M059J (cell line): ENCODE data around the gene CARD10. TPM values are rescaled to one million over a fixed set of nuclear protein-coding genes. Genes with fewer than 3 reads are reported as not detected.
A peak's percentile ranks its signal among the peaks of the same experiment; 100 is the strongest.

ENCODE experiments used
- DNase-seq: peaks from one replicate; pipeline ENCODE4 v3.0.0-alpha.2; 2012; ENCODE audit warnings: low read depth
- total RNA-seq: library from RNA; depleted of rRNA; stranded (reverse); fragments of >200 nt; shearing (Covaris generic); gene quantifications from 2 replicates; pipeline ENCODE4 v1.2.3, GENCODE V29; 2014; rRNA removed

The CARD10 gene, protein sequence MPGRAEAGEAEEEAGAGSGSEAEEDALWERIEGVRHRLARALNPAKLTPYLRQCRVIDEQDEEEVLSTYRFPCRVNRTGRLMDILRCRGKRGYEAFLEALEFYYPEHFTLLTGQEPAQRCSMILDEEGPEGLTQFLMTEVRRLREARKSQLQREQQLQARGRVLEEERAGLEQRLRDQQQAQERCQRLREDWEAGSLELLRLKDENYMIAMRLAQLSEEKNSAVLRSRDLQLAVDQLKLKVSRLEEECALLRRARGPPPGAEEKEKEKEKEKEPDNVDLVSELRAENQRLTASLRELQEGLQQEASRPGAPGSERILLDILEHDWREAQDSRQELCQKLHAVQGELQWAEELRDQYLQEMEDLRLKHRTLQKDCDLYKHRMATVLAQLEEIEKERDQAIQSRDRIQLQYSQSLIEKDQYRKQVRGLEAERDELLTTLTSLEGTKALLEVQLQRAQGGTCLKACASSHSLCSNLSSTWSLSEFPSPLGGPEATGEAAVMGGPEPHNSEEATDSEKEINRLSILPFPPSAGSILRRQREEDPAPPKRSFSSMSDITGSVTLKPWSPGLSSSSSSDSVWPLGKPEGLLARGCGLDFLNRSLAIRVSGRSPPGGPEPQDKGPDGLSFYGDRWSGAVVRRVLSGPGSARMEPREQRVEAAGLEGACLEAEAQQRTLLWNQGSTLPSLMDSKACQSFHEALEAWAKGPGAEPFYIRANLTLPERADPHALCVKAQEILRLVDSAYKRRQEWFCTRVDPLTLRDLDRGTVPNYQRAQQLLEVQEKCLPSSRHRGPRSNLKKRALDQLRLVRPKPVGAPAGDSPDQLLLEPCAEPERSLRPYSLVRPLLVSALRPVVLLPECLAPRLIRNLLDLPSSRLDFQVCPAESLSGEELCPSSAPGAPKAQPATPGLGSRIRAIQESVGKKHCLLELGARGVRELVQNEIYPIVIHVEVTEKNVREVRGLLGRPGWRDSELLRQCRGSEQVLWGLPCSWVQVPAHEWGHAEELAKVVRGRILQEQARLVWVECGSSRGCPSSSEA
- total RNA-seq = 8.3 and 10.6 TPM in 2 replicates

DNA sequence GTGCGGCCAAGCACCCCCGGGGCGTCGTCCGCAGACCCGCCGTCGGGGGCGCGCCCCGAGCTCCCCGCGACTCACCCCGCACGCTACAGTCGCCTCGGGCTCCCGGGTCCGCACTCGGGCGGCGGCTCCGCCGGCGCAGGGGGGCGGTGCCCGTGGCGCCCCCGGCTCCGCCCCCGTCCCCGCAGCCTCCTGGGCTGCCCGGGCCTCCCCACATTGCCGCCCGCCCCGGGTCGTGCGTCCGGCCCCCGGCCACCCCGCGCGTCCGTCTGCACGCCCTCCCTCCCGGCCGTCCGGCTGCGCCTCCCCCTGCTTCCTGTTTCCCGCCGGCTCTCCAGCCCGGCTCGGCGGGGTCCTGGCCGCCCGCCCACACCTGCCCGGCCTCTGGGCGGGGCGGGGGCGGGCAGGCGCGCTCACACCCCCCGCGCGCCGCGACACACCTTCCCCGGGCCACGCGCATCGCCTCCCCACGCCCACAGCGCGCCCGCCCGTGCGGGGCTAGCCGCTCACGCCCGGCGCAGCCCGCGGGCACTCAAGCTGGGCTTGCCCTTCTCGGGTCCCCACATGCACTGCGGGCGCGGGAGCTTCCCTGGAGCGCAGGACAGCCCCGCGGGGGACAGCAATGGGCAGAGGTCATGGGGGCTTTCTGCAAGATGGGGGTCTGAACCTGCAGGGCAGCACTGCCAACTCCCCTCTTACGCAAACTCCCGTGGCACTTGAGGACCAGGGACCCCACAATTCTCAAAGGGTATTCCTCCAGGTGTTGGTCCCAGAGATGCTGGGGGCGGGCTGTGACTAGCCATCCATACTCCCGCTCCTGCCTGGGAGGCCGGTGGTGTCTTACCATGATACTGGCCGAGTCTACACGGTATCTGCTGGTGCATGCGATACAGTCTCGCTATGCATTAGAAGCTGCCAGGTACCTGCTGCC lies at the start of gene CARD10:
Gene CARD10 (minus strand): TSS at position 148 of the 928 bp plus-strand sequence. CDS start 215 bp downstream, outside the sequence.
- no peak for DNase-seq

- DNase-seq = no peak
These were observed 49.3 kb upstream of the CARD10 start for GRCh38 chr22:37568448-37569008.

DNA sequence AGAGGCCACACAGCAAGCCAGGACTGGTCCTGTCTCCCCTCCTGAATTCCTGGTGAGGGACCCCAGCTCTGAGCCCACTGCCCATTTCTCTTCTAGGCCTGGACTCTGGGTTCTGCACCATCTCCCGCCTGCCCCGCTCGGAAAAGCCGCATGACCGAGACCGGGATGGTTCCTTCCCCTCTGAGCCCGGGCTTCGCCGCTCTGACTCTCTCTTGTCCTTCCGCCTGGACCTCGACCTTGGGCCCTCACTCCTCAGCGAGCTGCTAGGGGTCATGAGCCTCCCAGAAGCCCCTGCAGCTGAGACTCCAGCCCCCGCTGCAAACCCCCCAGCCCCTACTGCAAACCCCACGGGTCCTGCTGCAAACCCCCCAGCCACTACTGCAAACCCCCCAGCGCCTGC lies 48.8 kb upstream of the CARD10 start:
- no peak for DNase-seq

GRCh38 chr22:37566903-37567798 lies 47.9 kb upstream of the CARD10 start:
- DNase-seq = peak; percentile 74

GRCh38 chr22:37566329-37566837 lies 47.2 kb upstream of the CARD10 start:
- DNase-seq = no peak

- no peak for DNase-seq
These were observed 46.6 kb upstream of the CARD10 start for GRCh38 chr22:37565830-37566229.

- DNase-seq = no peak
These were observed 45.0 kb upstream of the CARD10 start for GRCh38 chr22:37564111-37564711.

- DNase-seq = peak; percentile 96
These were observed 44.2 kb upstream of the CARD10 start for GRCh38 chr22:37563153-37564081.

- DNase-seq = no peak
These were observed 43.0 kb upstream of the CARD10 start for GRCh38 chr22:37562049-37562875.

DNA sequence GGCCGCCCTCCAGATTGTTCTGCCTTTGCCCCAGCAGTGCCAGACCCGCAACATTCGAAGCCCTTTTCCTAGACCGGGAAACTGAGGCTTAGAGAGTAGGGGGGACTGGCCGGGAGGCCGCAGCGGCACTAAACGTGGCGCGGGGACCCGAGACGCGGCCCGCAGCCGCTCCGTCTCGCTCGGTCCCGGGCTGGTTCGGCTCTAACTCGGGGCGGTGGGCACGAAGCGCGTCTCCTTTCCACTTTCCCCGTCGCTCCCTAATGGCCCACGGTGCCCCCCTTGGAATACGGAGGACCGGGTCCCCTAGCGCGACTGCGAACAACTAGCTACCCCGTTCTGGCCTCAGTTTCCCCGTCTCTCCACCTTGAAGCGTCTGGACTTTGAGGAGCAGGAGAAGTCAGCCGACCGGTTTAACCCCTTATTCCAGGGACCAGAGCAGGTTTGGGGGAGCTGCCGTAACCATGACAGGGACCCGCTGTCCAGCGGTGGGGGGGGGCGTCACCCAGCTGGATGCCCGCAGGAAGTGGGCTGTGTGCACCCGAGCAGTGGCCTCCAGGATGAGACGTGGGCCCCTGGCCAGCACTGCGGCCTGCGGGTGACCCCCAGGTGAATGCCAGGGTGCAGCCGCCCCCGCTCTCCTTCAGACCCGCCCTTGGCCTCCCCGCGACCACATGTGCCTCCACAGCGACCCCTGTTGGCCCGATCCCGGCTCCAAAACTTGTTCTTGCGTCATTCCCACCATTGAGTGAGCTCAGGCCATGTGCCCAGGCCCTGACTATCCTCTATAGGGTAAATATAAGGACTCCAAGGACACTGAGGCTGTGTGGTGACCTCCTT lies 42.2 kb upstream of the CARD10 start:
- DNase-seq = peak; percentile 82

GRCh38 chr22:37560608-37561211 lies 41.5 kb upstream of the CARD10 start:
- DNase-seq = peak; percentile 66

DNA sequence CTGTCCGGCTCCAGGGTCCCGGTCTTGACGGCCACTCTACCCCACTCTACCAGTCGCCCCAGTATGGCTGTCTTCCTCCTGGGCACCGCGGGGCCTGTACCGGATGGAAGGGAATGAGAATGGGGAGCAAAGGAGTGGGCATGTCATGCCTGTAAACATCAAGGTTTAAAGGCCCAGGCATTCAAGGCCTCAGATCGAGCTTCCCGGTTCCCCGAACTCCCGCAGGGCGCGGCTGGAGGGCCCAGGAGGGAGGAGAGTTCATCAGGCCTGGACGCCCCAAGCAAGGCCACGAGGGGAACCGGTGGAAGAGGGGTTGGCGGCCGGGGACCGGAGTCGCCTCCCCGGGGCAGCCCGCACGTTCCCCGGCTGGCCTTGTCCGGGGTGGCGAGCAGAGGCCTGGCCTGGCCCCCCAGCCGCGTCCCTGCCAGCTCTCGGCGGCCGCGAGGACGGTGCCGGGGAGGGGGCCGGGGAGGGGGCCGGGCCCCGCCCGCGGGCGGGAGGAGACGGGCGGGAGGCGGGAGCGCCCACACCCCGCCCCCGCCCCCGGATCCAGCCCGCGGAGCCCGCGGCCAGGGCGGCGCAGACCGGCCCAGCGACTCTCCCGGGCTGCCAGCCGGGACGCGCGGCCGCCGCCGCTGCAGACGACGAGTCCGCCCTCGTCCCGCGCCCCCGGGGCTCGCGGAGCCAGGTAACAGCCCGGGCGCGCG lies 40.8 kb upstream of the CARD10 start, which contains the start of gene CDC42EP1:
Gene CDC42EP1 (plus strand): TSS at position 580 of the 707 bp plus-strand sequence. CDS start 5,870 bp downstream, outside the sequence.
- peak; percentile 59 for DNase-seq

- no peak for DNase-seq
These were observed 40.3 kb upstream of the CARD10 start for GRCh38 chr22:37559521-37559900.

GRCh38 chr22:37558815-37559214 lies 39.6 kb upstream of the CARD10 start:
- DNase-seq = no peak
